Panc1 (cell line): ENCODE results near the gene ABCC4. TPM values are rescaled to one million over a fixed set of nuclear protein-coding genes. Genes with fewer than 3 reads are reported as not detected.

Source experiments
- ATAC-seq: fragments of 200-7000 bp; cut with Tn5 transposase; 2 replicates; pipeline ENCODE4 v1.9.1; 2020; ENCODE audit warnings: mild to moderate bottlenecking, moderate library complexity
- BruUV-seq: library from RNA; stranded (reverse); fragments of 400-500 nt; replicated peaks from 2 replicates; lab custom pipeline; 2021; lab: Mats Ljungman, UMichigan
- CTCF ChIA-PET: fragments of 300-600 bp; sonication (Branson Sonifier 250); formaldehyde crosslinking; loops from one replicate; lab custom pipeline; 2022; ENCODE audit warnings: antibody characterized with exemption; lab: Charles Lee
- POLR2A ChIA-PET: fragments of 300-600 bp; sonication (Branson Sonifier 250); formaldehyde crosslinking; loops from one replicate; lab custom pipeline; 2022; ENCODE audit warnings: antibody characterized with exemption; lab: Charles Lee
- DNase-seq: peaks from one replicate; pipeline ENCODE4 v3.0.0-alpha.2; 2010; ENCODE audit warnings: low read depth, low spot score
- H3K27ac ChIP-seq: 2 replicates; pipeline ENCODE4 v1.5.1; 2011; ENCODE audit warnings: mild to moderate bottlenecking, low read length, inconsistent platforms
- H3K27me3 ChIP-seq: fragments of 200-500 bp; sonication (Bioruptor generic); 2 replicates; pipeline ENCODE4 v1.6.0; 2014; ENCODE audit warnings: low read length, inconsistent platforms; ENCODE audit not compliant: control insufficient read depth, insufficient read depth
- H3K36me3 ChIP-seq: fragments of 200-500 bp; sonication (Bioruptor generic); 2 replicates; pipeline ENCODE4 v1.5.1; 2014; ENCODE audit warnings: inconsistent platforms, mild to moderate bottlenecking, low read length, moderate library complexity; ENCODE audit not compliant: control insufficient read depth, insufficient read depth
- H3K4me1 ChIP-seq: 2 replicates; pipeline ENCODE4 v1.5.1; 2011; ENCODE audit warnings: inconsistent platforms, mild to moderate bottlenecking, low read length, moderate library complexity; ENCODE audit not compliant: control insufficient read depth, insufficient read depth
- H3K4me3 ChIP-seq, 2 experiments: 2 replicates each; pipeline ENCODE4 v1.5.1; 2011 to 2012; ENCODE audit warnings: low read depth in 2 of 2, low read length in 2 of 2, mild to moderate bottlenecking in 2 of 2, inconsistent platforms in 1 of 2, moderate library complexity in 1 of 2
- H3K9me3 ChIP-seq: fragments of 200-500 bp; sonication (Bioruptor generic); 2 replicates; pipeline ENCODE4 v1.5.1; 2014; ENCODE audit warnings: low read depth, mild to moderate bottlenecking, inconsistent platforms, low read length, moderate library complexity; ENCODE audit not compliant: control insufficient read depth, insufficient read depth
- CTCF ChIP-seq: fragments of 450-650 bp; IDR thresholded peaks from 2 replicates; pipeline ENCODE4 v1.5.1; 2017; ENCODE audit warnings: mild to moderate bottlenecking
- POLR2AphosphoS5 ChIP-seq: IDR thresholded peaks from 2 replicates; pipeline ENCODE4 v1.6.1; 2012; ENCODE audit warnings: mild to moderate bottlenecking, low read depth, low read length, moderate library complexity
- SIN3A ChIP-seq: IDR thresholded peaks from 2 replicates; pipeline ENCODE4 v1.6.1; 2012; ENCODE audit warnings: low read depth, mild to moderate bottlenecking, low read length, moderate library complexity, borderline replicate concordance; ENCODE audit not compliant: insufficient read depth
- TCF7L2 ChIP-seq: IDR thresholded peaks from 2 replicates; pipeline ENCODE4 v1.6.1; 2011; ENCODE audit warnings: mild to moderate bottlenecking, low read depth, low read length, inconsistent platforms
- in situ Hi-C: cut with HindIII; loops from 2 replicates; pipeline ENCODE4 v1.10.0; 2016; ENCODE audit warnings: low sequenced_read_pairs, low pct_unique_long_range_greater_than_20kb
- intact Hi-C: fragments of 100-400 bp; cut with micrococcal nuclease; formaldehyde crosslinking; loops from one replicate; pipeline ENCODE4 v1.10.0; 2022; ENCODE audit not compliant: unreplicated experiment
- total RNA-seq: library from RNA; stranded (reverse); gene quantifications from one replicate; pipeline ENCODE4 v1.2.1, GENCODE V29; 2021; ENCODE audit not compliant: unreplicated experiment
- TF ChIP-seq, protein P1 (sequence below), 2 experiments: IDR thresholded peaks; 2 replicates each; pipeline ENCODE4 v1.6.1; 2011 to 2012; ENCODE audit warnings: low read depth in 2 of 2, control low read depth in 1 of 2, low read length in 1 of 2, mild to moderate bottlenecking in 1 of 2, moderate library complexity in 1 of 2; ENCODE audit not compliant: insufficient read depth in 1 of 2

ABCC4 gene
- total RNA-seq, 1 experiment from 2014 or later: 69.3 TPM

GRCh38 chr13:95233026-95233635 is 68.1 kb downstream of the ABCC4 start:
- H3K9me3 ChIP-seq: no peaks in the 10 kb centered on the region
- H3K27ac ChIP-seq: no peak overlapping the region
- no peak overlapping the region for H3K4me3 ChIP-seq
- intact Hi-C loops: no loop called here
- ATAC-seq (no peak), DNase-seq (no peak)
- POLR2A ChIA-PET: no interaction called here
- H3K27me3 ChIP-seq: no peaks in the 10 kb centered on the region
- H3K4me1 ChIP-seq: no peaks in the 10 kb centered on the region; the same call in 1 of the 2 replicates
- no TSS peak for BruUV-seq
- no peak for TF ChIP-seq CTCF
- no peak for TF ChIP-seq SIN3A
- TF ChIP-seq, protein P1, sequence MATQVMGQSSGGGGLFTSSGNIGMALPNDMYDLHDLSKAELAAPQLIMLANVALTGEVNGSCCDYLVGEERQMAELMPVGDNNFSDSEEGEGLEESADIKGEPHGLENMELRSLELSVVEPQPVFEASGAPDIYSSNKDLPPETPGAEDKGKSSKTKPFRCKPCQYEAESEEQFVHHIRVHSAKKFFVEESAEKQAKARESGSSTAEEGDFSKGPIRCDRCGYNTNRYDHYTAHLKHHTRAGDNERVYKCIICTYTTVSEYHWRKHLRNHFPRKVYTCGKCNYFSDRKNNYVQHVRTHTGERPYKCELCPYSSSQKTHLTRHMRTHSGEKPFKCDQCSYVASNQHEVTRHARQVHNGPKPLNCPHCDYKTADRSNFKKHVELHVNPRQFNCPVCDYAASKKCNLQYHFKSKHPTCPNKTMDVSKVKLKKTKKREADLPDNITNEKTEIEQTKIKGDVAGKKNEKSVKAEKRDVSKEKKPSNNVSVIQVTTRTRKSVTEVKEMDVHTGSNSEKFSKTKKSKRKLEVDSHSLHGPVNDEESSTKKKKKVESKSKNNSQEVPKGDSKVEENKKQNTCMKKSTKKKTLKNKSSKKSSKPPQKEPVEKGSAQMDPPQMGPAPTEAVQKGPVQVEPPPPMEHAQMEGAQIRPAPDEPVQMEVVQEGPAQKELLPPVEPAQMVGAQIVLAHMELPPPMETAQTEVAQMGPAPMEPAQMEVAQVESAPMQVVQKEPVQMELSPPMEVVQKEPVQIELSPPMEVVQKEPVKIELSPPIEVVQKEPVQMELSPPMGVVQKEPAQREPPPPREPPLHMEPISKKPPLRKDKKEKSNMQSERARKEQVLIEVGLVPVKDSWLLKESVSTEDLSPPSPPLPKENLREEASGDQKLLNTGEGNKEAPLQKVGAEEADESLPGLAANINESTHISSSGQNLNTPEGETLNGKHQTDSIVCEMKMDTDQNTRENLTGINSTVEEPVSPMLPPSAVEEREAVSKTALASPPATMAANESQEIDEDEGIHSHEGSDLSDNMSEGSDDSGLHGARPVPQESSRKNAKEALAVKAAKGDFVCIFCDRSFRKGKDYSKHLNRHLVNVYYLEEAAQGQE (IDR thresholded peaks at IDR 0.05; ENCODE audit: insufficient read depth in 1 of 2, low read depth in 2 of 2, low read length in 1 of 2): no peak
- TF ChIP-seq POLR2AphosphoS5: no peak
- no peak for TF ChIP-seq TCF7L2
- H3K36me3 ChIP-seq: peaks cover 2% of the 10 kb centered on the region; the same call in 1 of the 2 replicates
- CTCF ChIA-PET: no interaction called here
- in situ Hi-C loops: no loop called here

DNA sequence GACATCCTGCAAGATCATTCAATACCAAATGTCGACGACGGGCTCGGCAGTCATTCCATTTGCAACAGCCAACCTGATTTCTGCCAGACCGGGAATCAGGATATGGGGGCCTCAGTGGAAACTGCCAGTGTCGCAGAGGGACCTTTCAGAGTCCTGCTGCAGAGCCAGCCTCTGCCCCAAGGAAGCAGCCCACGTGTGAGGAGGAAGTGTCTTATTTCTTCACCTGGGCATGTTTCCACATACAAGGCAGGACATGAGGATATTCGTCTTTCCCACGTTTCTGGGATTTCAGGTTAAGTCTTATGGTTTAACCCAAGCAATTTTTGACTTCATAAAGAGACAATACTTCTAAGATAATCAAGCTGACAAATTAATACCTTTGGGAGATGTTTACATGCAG is 69.9 kb downstream of the ABCC4 start:
- no peak for ATAC-seq
- POLR2A ChIA-PET: no interaction called here
- CTCF ChIA-PET: no interaction called here
- no peak for TF ChIP-seq TCF7L2
- no peak for TF ChIP-seq CTCF
- TF ChIP-seq POLR2AphosphoS5: no peak
- TF ChIP-seq SIN3A: no peak
- TF ChIP-seq, protein P1 (IDR thresholded peaks at IDR 0.05; ENCODE audit: insufficient read depth in 1 of 2, low read depth in 2 of 2, low read length in 1 of 2): no peak
- Histone ChIP-seq H3K4me1 (peaks cover 5% of the 10 kb centered on the region; the same call in 1 of the 2 replicates), H3K4me3 (no peak overlapping the region), H3K9me3 (no peaks in the 10 kb centered on the region), H3K27ac (no peak overlapping the region), H3K36me3 (peaks cover 2% of the 10 kb centered on the region; the same call in 1 of the 2 replicates), H3K27me3 (no peaks in the 10 kb centered on the region)
- DNase-seq: no peak
- intact Hi-C loops (no loop called here), in situ Hi-C loops (no loop called here)
- BruUV-seq: no TSS peak
